Liver (tissue), 9 donors: ENCODE results near the gene SMIM3. TPM values are rescaled to one million over a fixed set of nuclear protein-coding genes. Genes with fewer than 3 reads are reported as not detected.

Source experiments
- DNase-seq: peaks from one replicate; pipeline ENCODE4 v3.0.0-alpha.2; 2017; ENCODE audit warnings: low spot score
- H3K27ac ChIP-seq, 2 donors: one replicate each; pipeline ENCODE4 v1.7.0; 2013; ENCODE audit warnings: inconsistent platforms in 2 of 2, low read length in 2 of 2, control low read depth in 1 of 2, low read depth in 1 of 2, mild to moderate bottlenecking in 1 of 2
- H3K27me3 ChIP-seq, 4 donors: one replicate each; pipeline versions ENCODE4 v1.6.1 to v1.7.0; 2013; ENCODE audit warnings: low read length in 3 of 4, inconsistent platforms in 1 of 4, mild to moderate bottlenecking in 1 of 4, moderate library complexity in 1 of 4; ENCODE audit not compliant: control insufficient read depth in 4 of 4, insufficient read depth in 4 of 4
- H3K36me3 ChIP-seq, 4 donors: one replicate each; pipeline versions ENCODE4 v1.6.1 to v1.7.0; 2013; ENCODE audit warnings: low read length in 3 of 4, mild to moderate bottlenecking in 3 of 4, low read depth in 1 of 4, moderate library complexity in 1 of 4; ENCODE audit not compliant: control insufficient read depth in 4 of 4, insufficient read depth in 3 of 4
- H3K4me1 ChIP-seq, 4 donors: one replicate each; pipeline versions ENCODE4 v1.6.1 to v1.7.0; 2013; ENCODE audit warnings: low read length in 3 of 4, mild to moderate bottlenecking in 3 of 4, moderate library complexity in 1 of 4; ENCODE audit not compliant: control insufficient read depth in 4 of 4, insufficient read depth in 4 of 4
- H3K4me3 ChIP-seq, 3 donors: one replicate each; pipeline versions ENCODE4 v1.6.1 to v1.7.0; 2013; ENCODE audit warnings: low read length in 3 of 3, control low read depth in 1 of 3, low read depth in 1 of 3, mild to moderate bottlenecking in 1 of 3
- H3K9ac ChIP-seq, 2 donors: one replicate each; pipeline ENCODE4 v1.7.0; 2013; ENCODE audit warnings: low read length in 2 of 2, mild to moderate bottlenecking in 2 of 2, moderate library complexity in 2 of 2, control low read depth in 1 of 2, low read depth in 1 of 2
- H3K9me3 ChIP-seq, 4 donors: one replicate each; pipeline versions ENCODE4 v1.6.1 to v1.7.0; 2013; ENCODE audit warnings: low read length in 3 of 4; ENCODE audit not compliant: control insufficient read depth in 4 of 4
- EGR1 ChIP-seq, 2 donors: IDR thresholded peaks; 2 replicates each; pipeline ENCODE4 v1.6.1; 2016 to 2018; ENCODE audit warnings: antibody characterized with exemption in 2 of 2, low read depth in 2 of 2
- FOXA1 ChIP-seq: IDR thresholded peaks from 2 replicates; pipeline ENCODE4 v1.6.1; 2016; ENCODE audit warnings: antibody characterized with exemption
- FOXA2 ChIP-seq: IDR thresholded peaks from 2 replicates; pipeline ENCODE4 v1.6.1; 2016; ENCODE audit warnings: antibody characterized with exemption
- GABPA ChIP-seq, 2 donors: IDR thresholded peaks in 1 of 2; conservative IDR thresholded peaks in 1 of 2; 2 replicates each; pipeline ENCODE4 v1.6.1; 2016; ENCODE audit warnings: antibody characterized with exemption in 2 of 2, mild to moderate bottlenecking in 1 of 2, moderate library complexity in 1 of 2
- HNF4A ChIP-seq, 2 donors: conservative IDR thresholded peaks; 2 replicates each; pipeline ENCODE4 v1.6.1; 2016; ENCODE audit warnings: antibody characterized with exemption in 2 of 2, mild to moderate bottlenecking in 2 of 2
- HNF4G ChIP-seq: IDR thresholded peaks from 2 replicates; pipeline ENCODE4 v1.6.1; 2016; ENCODE audit warnings: antibody characterized with exemption
- JUND ChIP-seq, 2 donors: IDR thresholded peaks; 2 replicates each; pipeline ENCODE4 v1.6.1; 2016; ENCODE audit warnings: antibody characterized with exemption in 2 of 2
- NR2F2 ChIP-seq: IDR thresholded peaks from 2 replicates; pipeline ENCODE4 v1.6.1; 2016; ENCODE audit warnings: antibody characterized with exemption
- RAD21 ChIP-seq, 2 donors: IDR thresholded peaks; 2 replicates each; pipeline ENCODE4 v1.6.1; 2016; ENCODE audit warnings: antibody characterized with exemption in 2 of 2, mild to moderate bottlenecking in 2 of 2
- RXRA ChIP-seq, 2 donors: IDR thresholded peaks; 2 replicates each; pipeline ENCODE4 v1.6.1; 2017 to 2018; ENCODE audit warnings: antibody characterized with exemption in 2 of 2, mild to moderate bottlenecking in 1 of 2
- SP1 ChIP-seq: IDR thresholded peaks from 2 replicates; pipeline ENCODE4 v1.6.1; 2018; ENCODE audit warnings: antibody characterized with exemption, mild to moderate bottlenecking
- WGBS: extraction: QIAGEN DNeasy Blood & Tissue Kit; methylation state at CpG from one replicate; pipeline ENCODE4 v1.1.7; 2013; 5-methylcytosine and 5-hydroxymethylcytosine counted together
- polyA plus RNA-seq, 2 donors: library from polyadenylated mRNA; stranded (reverse) in 1 of 2; unstranded in 1 of 2; fragments of 200-250 nt in 1 of 2; fragments of >200 nt in 1 of 2; fragmentation: Nextera tagmentation in 1 of 2; extraction: Ambion mirVana in 1 of 2; gene quantifications; one replicate each; pipeline versions ENCODE4 v1.2.1 to v1.2.3, GENCODE V29; 2013 to 2015
- total RNA-seq, 2 donors: library from RNA; depleted of rRNA; stranded (reverse); fragments of >200 nt; gene quantifications; one replicate each; pipeline ENCODE4 v1.2.3, GENCODE V29; 2014
- TF ChIP-seq, protein P1 (sequence below): IDR thresholded peaks from 2 replicates; pipeline ENCODE4 v1.6.1; 2016; ENCODE audit warnings: antibody characterized with exemption
- TF ChIP-seq, protein P2 (sequence below): fragments of 150-350 bp; IDR thresholded peaks from 2 replicates; pipeline ENCODE4 v1.5.1; 2017; ENCODE audit warnings: improper control_type of control experiment, low read depth, low read length; ENCODE audit not compliant: missing input control
- TF ChIP-seq, protein P3 (sequence below): IDR thresholded peaks from 2 replicates; pipeline ENCODE4 v1.6.1; 2016; ENCODE audit warnings: antibody characterized with exemption, mild to moderate bottlenecking
- TF ChIP-seq, protein P4 (sequence below): IDR thresholded peaks from 2 replicates; pipeline ENCODE4 v1.6.1; 2016; ENCODE audit warnings: antibody characterized with exemption
- TF ChIP-seq, protein P5 (sequence below): IDR thresholded peaks from 2 replicates; pipeline ENCODE4 v1.6.1; 2016; ENCODE audit warnings: antibody characterized with exemption
- donor health status: healthy.
- donor health status: healthy.
- donor health status: healthy.
- donor health status: healthy.
- donor health status: healthy.

SMIM3 gene
- total and polyA plus RNA-seq, 4 donors, result 3.0 to 5.7 (median 3.6) TPM

DNA sequence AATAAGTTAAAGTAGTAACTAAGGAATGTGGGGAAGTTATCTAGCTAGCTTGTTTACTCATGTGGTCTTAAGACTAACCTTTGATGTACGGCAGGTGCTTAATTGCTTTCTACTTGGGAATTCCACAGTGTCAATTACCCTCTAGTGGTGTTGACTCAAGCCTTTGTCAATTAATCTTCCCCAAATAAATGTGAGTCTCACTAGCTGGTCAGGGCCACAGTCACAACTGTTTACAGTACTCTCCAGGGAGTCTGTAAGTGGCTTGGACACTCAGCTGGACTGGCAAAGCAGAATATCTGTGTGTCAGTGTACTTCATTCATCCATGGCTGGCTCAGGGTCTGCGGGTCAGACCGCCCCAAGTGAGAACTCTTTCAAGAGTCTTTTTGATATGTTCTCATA lies 30.8 kb downstream of the SMIM3 start:
- H3K9ac ChIP-seq, result no peak overlapping the region
- TF ChIP-seq NR2F2 (no peak), SP1 (no peak), HNF4A (conservative IDR thresholded peaks at IDR 0.05) (no peak), RXRA (IDR thresholded peaks at IDR 0.05) (no peak), FOXA1 (no peak), GABPA (IDR thresholded peaks at IDR 0.05 in 1 of 2, conservative IDR thresholded peaks at IDR 0.05 in 1 of 2) (no peak), FOXA2 (no peak), EGR1 (IDR thresholded peaks at IDR 0.05; ENCODE audit: low read depth in 2 of 2) (no peak)
- TF ChIP-seq, protein P1, sequence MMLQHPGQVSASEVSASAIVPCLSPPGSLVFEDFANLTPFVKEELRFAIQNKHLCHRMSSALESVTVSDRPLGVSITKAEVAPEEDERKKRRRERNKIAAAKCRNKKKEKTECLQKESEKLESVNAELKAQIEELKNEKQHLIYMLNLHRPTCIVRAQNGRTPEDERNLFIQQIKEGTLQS, result no peak
- TF ChIP-seq, protein P2, sequence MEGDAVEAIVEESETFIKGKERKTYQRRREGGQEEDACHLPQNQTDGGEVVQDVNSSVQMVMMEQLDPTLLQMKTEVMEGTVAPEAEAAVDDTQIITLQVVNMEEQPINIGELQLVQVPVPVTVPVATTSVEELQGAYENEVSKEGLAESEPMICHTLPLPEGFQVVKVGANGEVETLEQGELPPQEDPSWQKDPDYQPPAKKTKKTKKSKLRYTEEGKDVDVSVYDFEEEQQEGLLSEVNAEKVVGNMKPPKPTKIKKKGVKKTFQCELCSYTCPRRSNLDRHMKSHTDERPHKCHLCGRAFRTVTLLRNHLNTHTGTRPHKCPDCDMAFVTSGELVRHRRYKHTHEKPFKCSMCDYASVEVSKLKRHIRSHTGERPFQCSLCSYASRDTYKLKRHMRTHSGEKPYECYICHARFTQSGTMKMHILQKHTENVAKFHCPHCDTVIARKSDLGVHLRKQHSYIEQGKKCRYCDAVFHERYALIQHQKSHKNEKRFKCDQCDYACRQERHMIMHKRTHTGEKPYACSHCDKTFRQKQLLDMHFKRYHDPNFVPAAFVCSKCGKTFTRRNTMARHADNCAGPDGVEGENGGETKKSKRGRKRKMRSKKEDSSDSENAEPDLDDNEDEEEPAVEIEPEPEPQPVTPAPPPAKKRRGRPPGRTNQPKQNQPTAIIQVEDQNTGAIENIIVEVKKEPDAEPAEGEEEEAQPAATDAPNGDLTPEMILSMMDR, result no peak
- TF ChIP-seq, protein P3, sequence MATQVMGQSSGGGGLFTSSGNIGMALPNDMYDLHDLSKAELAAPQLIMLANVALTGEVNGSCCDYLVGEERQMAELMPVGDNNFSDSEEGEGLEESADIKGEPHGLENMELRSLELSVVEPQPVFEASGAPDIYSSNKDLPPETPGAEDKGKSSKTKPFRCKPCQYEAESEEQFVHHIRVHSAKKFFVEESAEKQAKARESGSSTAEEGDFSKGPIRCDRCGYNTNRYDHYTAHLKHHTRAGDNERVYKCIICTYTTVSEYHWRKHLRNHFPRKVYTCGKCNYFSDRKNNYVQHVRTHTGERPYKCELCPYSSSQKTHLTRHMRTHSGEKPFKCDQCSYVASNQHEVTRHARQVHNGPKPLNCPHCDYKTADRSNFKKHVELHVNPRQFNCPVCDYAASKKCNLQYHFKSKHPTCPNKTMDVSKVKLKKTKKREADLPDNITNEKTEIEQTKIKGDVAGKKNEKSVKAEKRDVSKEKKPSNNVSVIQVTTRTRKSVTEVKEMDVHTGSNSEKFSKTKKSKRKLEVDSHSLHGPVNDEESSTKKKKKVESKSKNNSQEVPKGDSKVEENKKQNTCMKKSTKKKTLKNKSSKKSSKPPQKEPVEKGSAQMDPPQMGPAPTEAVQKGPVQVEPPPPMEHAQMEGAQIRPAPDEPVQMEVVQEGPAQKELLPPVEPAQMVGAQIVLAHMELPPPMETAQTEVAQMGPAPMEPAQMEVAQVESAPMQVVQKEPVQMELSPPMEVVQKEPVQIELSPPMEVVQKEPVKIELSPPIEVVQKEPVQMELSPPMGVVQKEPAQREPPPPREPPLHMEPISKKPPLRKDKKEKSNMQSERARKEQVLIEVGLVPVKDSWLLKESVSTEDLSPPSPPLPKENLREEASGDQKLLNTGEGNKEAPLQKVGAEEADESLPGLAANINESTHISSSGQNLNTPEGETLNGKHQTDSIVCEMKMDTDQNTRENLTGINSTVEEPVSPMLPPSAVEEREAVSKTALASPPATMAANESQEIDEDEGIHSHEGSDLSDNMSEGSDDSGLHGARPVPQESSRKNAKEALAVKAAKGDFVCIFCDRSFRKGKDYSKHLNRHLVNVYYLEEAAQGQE, result no peak
- TF ChIP-seq, protein P4, sequence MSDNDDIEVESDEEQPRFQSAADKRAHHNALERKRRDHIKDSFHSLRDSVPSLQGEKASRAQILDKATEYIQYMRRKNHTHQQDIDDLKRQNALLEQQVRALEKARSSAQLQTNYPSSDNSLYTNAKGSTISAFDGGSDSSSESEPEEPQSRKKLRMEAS, result no peak
- peaks cover 0 to 5% (median 1%) of the 10 kb centered on the region in 4 donors for H3K9me3 ChIP-seq
- H3K36me3 ChIP-seq, result no peaks in the 10 kb centered on the region
- no peaks in the 10 kb centered on the region for H3K4me1 ChIP-seq
- no peak overlapping the region for H3K4me3 ChIP-seq
- 73% methylated on average over 3 of the region's 3 CpGs for WGBS
- DNase-seq, result no peak
- H3K27ac ChIP-seq, result no peak overlapping the region
- no peaks in the 10 kb centered on the region for H3K27me3 ChIP-seq

DNA sequence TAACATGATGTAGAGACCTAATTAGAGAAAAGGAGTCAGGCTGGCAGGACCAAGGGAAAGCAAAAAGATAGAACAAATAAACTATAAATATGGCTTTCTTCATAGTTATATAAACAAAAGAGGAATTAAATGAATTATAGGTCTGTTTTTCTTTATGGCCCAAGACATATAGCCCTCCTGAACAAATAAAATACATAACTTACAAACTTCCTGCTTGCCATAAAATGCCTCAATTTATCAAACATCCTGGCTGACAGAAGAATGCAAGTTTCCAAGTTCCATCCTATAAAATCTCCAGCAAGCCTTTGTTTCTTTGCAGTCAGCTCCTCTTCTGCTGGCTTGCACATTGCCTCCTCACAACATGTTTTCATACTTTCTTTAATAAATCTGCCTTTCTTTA lies 36.5 kb downstream of the SMIM3 start:
- DNase-seq, result no peak
- H3K36me3 ChIP-seq, result no peaks in the 10 kb centered on the region
- TF ChIP-seq EGR1 (IDR thresholded peaks at IDR 0.05; ENCODE audit: low read depth in 2 of 2) (no peak), NR2F2 (no peak), HNF4G (no peak), RAD21 (IDR thresholded peaks at IDR 0.05) (no peak), JUND (IDR thresholded peaks at IDR 0.05) (no peak)
- TF ChIP-seq, protein P1, result no peak
- TF ChIP-seq, protein P5, sequence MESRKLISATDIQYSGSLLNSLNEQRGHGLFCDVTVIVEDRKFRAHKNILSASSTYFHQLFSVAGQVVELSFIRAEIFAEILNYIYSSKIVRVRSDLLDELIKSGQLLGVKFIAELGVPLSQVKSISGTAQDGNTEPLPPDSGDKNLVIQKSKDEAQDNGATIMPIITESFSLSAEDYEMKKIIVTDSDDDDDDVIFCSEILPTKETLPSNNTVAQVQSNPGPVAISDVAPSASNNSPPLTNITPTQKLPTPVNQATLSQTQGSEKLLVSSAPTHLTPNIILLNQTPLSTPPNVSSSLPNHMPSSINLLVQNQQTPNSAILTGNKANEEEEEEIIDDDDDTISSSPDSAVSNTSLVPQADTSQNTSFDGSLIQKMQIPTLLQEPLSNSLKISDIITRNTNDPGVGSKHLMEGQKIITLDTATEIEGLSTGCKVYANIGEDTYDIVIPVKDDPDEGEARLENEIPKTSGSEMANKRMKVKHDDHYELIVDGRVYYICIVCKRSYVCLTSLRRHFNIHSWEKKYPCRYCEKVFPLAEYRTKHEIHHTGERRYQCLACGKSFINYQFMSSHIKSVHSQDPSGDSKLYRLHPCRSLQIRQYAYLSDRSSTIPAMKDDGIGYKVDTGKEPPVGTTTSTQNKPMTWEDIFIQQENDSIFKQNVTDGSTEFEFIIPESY, result no peak
- TF ChIP-seq, protein P2, result no peak
- TF ChIP-seq, protein P4, result no peak
- no peak overlapping the region for H3K4me3 ChIP-seq
- no peaks in the 10 kb centered on the region for H3K4me1 ChIP-seq
- no peak overlapping the region for H3K27ac ChIP-seq
- H3K27me3 ChIP-seq, result no peaks in the 10 kb centered on the region
- no peak overlapping the region for H3K9ac ChIP-seq
- peaks cover 0 to 9% (median 7%) of the 10 kb centered on the region in 4 donors for H3K9me3 ChIP-seq
